ENCODE measurements around the gene SRRM4.
"Not testable (repeated sequence)": the region's sequence is repeated elsewhere in the genome, so short reads cannot be mapped to it uniquely, and the experiment has no call there.

The SRRM4 gene

GRCh38 chr12:118981285-118982211 is at the start of gene SRRM4:
TSS of gene SRRM4 (plus strand) at chr12:118981541. CDS start at chr12:118981883, 342 bp downstream.
- peak in 1 of 2 donors; percentile 11 for DNase-seq

GRCh38 chr12:118946256-118946655 is 35.1 kb upstream of the SRRM4 start:
- no peak for DNase-seq

- no peak for DNase-seq
These were observed 22.8 kb upstream of the SRRM4 start for GRCh38 chr12:118958520-118958919.

- no peak for DNase-seq
These were observed 22.0 kb upstream of the SRRM4 start for GRCh38 chr12:118959348-118959747.

- DNase-seq, result no peak
These were observed 21.3 kb upstream of the SRRM4 start for GRCh38 chr12:118959985-118960560.

- DNase-seq, result no peak
These were observed 20.5 kb upstream of the SRRM4 start for GRCh38 chr12:118960865-118961264.

- no peak for DNase-seq
These were observed 16.4 kb upstream of the SRRM4 start for GRCh38 chr12:118964988-118965387.

GRCh38 chr12:118970856-118971255 is 10.5 kb upstream of the SRRM4 start:
- no peak for DNase-seq

GRCh38 chr12:118972982-118973381 is 8.4 kb upstream of the SRRM4 start:
- DNase-seq, result no peak

- DNase-seq, result peak in 1 of 2 donors; percentile 29
These were observed 1.5 kb upstream of the SRRM4 start for GRCh38 chr12:118979763-118980406.

GRCh38 chr12:118980407-118981014 is 830 bp upstream of the SRRM4 start:
- no peak for DNase-seq

GRCh38 chr12:118982302-118982701 is 961 bp downstream of the SRRM4 start:
- DNase-seq, result no peak

GRCh38 chr12:118982984-118983761 is 1.8 kb downstream of the SRRM4 start:
- DNase-seq, result no peak

GRCh38 chr12:118984161-118984943 is 3.0 kb downstream of the SRRM4 start:
- no peak for DNase-seq

- DNase-seq, result no peak
These were observed 4.7 kb downstream of the SRRM4 start for GRCh38 chr12:118986050-118986449.

GRCh38 chr12:118999107-118999506 is 17.8 kb downstream of the SRRM4 start:
- DNase-seq, result no peak

GRCh38 chr12:119005085-119005484 is 23.7 kb downstream of the SRRM4 start:
- no peak for DNase-seq

- no peak for DNase-seq
These were observed 24.6 kb downstream of the SRRM4 start for GRCh38 chr12:119005913-119006312.

GRCh38 chr12:119006746-119007145 is 25.4 kb downstream of the SRRM4 start:
- no peak for DNase-seq

- not testable (repeated sequence) for DNase-seq
These were observed 26.9 kb downstream of the SRRM4 start for GRCh38 chr12:119008273-119008672.

- no peak for DNase-seq
These were observed 27.4 kb downstream of the SRRM4 start for GRCh38 chr12:119008691-119009221.
